IPS-18c (cell line): Measurements from ENCODE around the gene HHLA2.

Experiments used
- H3K4me3 ChIP-seq: 2 replicates; pipeline ENCODE4 v1.7.0; 2013; ENCODE audit warnings: low read depth, mild to moderate bottlenecking, low read length, moderate library complexity; ENCODE audit not compliant: insufficient read depth
- H3K9me3 ChIP-seq: one replicate; pipeline ENCODE4 v1.6.1; 2013; ENCODE audit warnings: mild to moderate bottlenecking, low read length, moderate library complexity; ENCODE audit not compliant: control insufficient read depth, insufficient read depth

Gene HHLA2

GRCh38 chr3:108401836-108402235, 105.5 kb downstream of the HHLA2 start:
- Histone ChIP-seq H3K4me3 (no peak overlapping the region), H3K9me3 (no peaks in the 10 kb centered on the region)

GRCh38 chr3:108403198-108403597, 106.8 kb downstream of the HHLA2 start:
- Histone ChIP-seq H3K4me3 (no peak overlapping the region), H3K9me3 (no peaks in the 10 kb centered on the region)

- Histone ChIP-seq H3K4me3 (no peak overlapping the region), H3K9me3 (no peaks in the 10 kb centered on the region)
Observed at GRCh38 chr3:108403686-108404345, 107.5 kb downstream of the HHLA2 start.

- H3K9me3 ChIP-seq = no peaks in the 10 kb centered on the region
- no peak overlapping the region for H3K4me3 ChIP-seq
Observed at GRCh38 chr3:108404368-108404767, 108.0 kb downstream of the HHLA2 start.

- Histone ChIP-seq H3K9me3 (no peaks in the 10 kb centered on the region), H3K4me3 (no peak overlapping the region)
Observed at GRCh38 chr3:108406063-108406660, 109.8 kb downstream of the HHLA2 start.

- Histone ChIP-seq H3K4me3 (no peak overlapping the region), H3K9me3 (no peaks in the 10 kb centered on the region)
Observed at GRCh38 chr3:108406661-108407206, 110.4 kb downstream of the HHLA2 start.

- H3K9me3 ChIP-seq = no peaks in the 10 kb centered on the region
- H3K4me3 ChIP-seq = no peak overlapping the region
Observed at GRCh38 chr3:108407886-108408285, 111.5 kb downstream of the HHLA2 start.

- H3K9me3 ChIP-seq = no peaks in the 10 kb centered on the region
- H3K4me3 ChIP-seq = no peak overlapping the region
Observed at GRCh38 chr3:108408883-108409799, 112.8 kb downstream of the HHLA2 start.

GRCh38 chr3:108409800-108410178, 113.4 kb downstream of the HHLA2 start:
- no peaks in the 10 kb centered on the region for H3K9me3 ChIP-seq
- no peak overlapping the region for H3K4me3 ChIP-seq

GRCh38 chr3:108410531-108410984, 114.2 kb downstream of the HHLA2 start:
- H3K9me3 ChIP-seq = no peaks in the 10 kb centered on the region
- H3K4me3 ChIP-seq = no peak overlapping the region

GRCh38 chr3:108412121-108412750, 115.9 kb downstream of the HHLA2 start:
- H3K4me3 ChIP-seq = no peak overlapping the region
- H3K9me3 ChIP-seq = no peaks in the 10 kb centered on the region

- Histone ChIP-seq H3K4me3 (no peak overlapping the region), H3K9me3 (no peaks in the 10 kb centered on the region)
Observed at GRCh38 chr3:108414007-108414406, 117.7 kb downstream of the HHLA2 start.

- Histone ChIP-seq H3K9me3 (no peaks in the 10 kb centered on the region), H3K4me3 (no peak overlapping the region)
Observed at GRCh38 chr3:108415661-108416060, 119.3 kb downstream of the HHLA2 start.

GRCh38 chr3:108416111-108416869, 119.9 kb downstream of the HHLA2 start:
- Histone ChIP-seq H3K4me3 (no peak overlapping the region), H3K9me3 (no peaks in the 10 kb centered on the region)

GRCh38 chr3:108420926-108421325, 124.6 kb downstream of the HHLA2 start:
- no peak overlapping the region for H3K4me3 ChIP-seq
- H3K9me3 ChIP-seq = no peaks in the 10 kb centered on the region
